Right kidney (tissue), 1 donor: ENCODE results near the gene FKBP10.
"Not testable (repeated sequence)": the region's sequence is repeated elsewhere in the genome, so short reads cannot be mapped to it uniquely, and the experiment has no call there.

Source experiments
- DNase-seq: peaks from one replicate; pipeline ENCODE4 v3.0.0-alpha.2; 2016

The FKBP10 gene

GRCh38 chr17:41806685-41807445 is 5.9 kb upstream of the FKBP10 start:
- no peak for DNase-seq

GRCh38 chr17:41810659-41811548 is 1.9 kb upstream of the FKBP10 start:
- DNase-seq: peak; percentile 39

DNA sequence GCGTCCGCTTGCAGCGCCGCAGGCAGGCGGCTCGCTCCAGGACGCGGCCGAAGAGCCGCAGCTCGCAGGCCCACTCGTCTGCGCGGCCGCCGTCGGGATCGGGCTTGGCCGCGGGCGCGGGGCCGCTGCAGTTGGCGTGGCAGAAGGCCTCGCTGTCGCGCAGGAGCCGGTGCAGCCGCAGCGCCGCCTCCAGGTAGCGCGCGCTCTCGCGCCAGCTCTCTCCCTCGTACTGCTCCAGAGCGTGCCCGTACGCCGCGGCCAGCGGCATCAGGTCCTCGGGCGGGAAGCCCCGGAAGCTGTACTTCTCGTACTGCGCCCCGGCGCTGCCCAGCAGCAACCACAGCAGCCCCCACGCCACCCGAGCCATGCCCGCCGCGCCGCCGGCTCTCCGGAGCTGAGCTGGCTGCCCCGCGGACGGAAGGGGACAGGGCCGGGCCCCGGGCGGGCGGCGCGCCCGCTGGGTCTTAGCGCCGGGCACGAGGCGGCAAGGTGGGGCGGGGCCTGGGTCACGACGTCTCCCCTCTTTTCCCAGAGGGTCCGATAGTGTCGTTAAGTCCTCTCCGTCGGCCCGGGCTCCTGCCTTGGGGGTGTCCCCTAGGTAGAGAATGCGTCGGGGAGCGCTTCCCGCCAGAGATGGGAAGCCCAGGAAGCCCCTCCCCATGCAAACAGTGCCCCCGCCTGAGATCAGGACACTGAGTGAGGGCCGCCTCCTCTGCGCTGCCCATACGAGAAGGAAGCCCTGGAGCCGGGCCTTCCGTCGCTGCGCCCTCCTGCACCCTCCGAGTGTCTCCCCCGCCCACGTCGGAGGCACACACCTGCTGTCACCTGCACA is 1.0 kb upstream of the FKBP10 start, which contains the start of gene P3H4:
Gene P3H4 (minus strand): TSS at position 401 of the 832 bp plus-strand sequence. CDS start 34 bp downstream, at position 367.
- peak; percentile 99 for DNase-seq

DNA sequence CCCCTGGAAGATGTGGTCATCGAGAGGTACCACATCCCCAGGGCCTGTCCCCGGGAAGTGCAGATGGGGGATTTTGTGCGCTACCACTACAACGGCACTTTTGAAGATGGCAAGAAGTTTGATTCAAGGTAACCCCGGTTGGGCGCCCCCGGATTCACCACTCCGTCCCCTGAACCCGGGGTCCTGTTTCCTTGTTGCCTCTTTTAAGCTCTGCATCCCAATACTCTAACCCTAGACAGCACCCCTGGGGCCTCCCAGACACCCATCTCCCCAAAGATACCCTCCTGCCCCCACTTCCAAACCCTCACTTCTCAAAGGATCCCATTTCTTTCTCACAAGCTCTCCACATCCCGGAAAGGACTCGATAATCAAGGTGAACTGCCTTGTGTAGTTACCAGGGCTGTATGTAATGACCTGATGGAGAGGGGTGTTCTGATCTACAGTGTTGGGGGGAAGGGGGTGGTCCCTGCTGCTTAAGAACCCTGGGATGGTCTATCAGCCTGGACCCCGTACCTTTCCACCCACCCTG is 412 bp downstream of the FKBP10 start:
- peak; percentile 71 for DNase-seq

DNA sequence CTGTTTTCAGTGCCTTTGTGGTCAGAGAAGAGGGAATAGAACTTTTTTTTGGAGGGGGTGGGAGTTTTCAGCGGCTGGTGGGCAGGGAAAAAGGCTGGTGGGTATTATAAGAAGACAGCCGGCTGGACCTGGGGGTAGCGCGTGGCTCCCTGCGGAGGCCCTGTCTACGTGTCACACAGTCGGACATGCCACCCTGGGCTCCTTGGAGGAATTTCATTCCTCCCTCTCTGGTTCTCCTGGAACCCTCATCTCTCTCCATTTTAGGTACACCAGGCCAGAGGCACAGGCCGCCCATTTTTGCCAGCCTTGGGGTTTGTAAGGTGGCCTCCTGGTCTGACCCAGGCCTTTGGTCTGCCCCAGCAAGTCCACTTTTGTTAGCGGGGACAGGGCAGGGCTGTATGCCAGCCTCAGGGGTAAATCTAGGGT is 908 bp downstream of the FKBP10 start:
- DNase-seq: peak; percentile 40

GRCh38 chr17:41814195-41814594 is 1.4 kb downstream of the FKBP10 start:
- DNase-seq: no peak

- DNase-seq: no peak
Observed at GRCh38 chr17:41816637-41817320, 4.0 kb downstream of the FKBP10 start.

DNA sequence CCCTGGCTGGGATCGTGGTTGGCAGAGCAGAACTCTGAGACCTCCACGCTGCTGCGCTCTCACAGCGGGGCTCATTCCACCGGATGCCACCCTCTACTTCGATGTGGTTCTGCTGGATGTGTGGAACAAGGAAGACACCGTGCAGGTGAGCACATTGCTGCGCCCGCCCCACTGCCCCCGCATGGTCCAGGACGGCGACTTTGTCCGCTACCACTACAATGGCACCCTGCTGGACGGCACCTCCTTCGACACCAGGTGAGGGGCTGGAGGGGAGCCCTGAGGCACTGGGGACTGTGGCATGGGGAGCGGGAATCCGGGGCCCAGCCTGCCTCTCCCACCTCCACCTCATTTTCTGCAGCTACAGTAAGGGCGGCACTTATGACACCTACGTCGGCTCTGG is 5.2 kb downstream of the FKBP10 start:
- DNase-seq: no peak

- no peak for DNase-seq
Observed at GRCh38 chr17:41821776-41822175, 9.0 kb downstream of the FKBP10 start.

DNA sequence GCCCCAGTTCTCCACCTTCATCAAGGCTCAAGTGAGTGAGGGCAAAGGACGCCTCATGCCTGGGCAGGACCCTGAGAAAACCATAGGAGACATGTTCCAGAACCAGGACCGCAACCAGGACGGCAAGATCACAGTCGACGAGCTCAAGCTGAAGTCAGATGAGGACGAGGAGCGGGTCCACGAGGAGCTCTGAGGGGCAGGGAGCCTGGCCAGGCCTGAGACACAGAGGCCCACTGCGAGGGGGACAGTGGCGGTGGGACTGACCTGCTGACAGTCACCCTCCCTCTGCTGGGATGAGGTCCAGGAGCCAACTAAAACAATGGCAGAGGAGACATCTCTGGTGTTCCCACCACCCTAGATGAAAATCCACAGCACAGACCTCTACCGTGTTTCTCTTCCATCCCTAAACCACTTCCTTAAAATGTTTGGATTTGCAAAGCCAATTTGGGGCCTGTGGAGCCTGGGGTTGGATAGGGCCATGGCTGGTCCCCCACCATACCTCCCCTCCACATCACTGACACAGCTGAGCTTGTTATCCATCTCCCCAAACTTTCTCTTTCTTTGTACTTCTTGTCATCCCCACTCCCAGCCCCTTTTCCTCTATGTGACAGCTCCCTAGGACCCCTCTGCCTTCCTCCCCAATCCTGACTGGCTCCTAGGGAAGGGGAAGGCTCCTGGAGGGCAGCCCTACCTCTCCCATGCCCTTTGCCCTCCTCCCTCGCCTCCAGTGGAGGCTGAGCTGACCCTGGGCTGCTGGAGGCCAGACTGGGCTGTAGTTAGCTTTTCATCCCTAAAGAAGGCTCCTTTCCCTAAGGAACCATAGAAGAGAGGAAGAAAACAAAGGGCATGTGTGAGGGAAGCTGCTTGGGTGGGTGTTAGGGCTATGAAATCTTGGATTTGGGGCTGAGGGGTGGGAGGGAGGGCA is 9.7 kb downstream of the FKBP10 start:
- no peak for DNase-seq

DNA sequence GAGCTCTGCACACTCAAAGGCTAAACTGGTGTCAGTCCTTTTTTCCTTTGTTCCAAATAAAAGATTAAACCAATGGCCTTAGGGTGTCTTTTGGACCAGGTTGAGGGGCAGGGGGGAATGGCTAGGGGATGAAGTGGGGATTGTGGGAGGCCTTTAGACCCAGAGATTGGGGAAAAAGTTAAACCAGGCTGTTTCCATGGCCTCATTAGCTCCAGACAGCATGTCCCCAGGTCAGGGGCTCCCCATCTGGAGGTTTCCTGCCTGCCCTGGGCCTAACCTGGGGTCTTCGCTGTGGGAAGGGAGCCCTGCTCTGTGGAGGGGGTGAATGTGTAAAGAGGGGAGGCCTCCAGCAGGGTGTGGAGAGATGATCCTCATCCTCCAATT is 10.3 kb downstream of the FKBP10 start:
- no peak for DNase-seq

DNA sequence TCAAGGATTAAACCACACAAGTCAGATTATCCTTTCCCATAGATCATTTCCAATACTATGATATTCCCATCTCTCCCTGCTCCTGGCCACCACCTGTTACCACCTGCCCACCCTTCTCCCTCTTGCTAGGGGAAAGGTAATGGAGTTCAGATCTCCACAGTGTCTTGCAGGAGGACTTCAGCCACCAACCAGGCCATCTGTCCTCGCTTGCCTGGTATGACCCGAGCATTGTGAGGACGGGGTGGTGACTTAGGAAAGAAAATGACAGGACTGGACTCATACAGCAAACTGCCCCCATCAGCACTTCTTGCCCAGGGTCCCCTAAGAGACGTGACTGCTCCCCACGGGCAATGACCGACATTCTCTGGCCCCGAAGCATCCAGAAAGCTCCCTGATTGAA is 10.8 kb downstream of the FKBP10 start:
- no peak for DNase-seq

DNA sequence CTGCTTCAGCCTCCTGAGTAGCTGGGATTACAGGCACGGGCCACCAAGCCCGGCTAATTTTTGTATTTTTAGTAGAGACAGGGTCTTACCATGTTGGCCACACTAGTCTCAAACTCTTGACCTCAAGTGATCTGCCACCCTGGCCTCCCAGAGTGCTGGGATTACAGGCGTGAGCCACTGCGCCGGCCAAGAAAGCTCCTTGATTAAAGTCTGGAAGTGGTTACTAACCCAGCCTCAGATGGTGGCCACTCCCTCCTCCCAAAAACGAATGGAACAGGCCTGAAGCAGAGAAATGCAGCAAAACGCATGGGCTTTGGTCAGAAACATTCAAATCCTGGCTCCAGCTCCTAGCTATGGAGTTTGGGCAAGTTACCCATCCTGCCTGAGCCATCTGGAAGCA is 11.3 kb downstream of the FKBP10 start:
- DNase-seq: no peak

DNA sequence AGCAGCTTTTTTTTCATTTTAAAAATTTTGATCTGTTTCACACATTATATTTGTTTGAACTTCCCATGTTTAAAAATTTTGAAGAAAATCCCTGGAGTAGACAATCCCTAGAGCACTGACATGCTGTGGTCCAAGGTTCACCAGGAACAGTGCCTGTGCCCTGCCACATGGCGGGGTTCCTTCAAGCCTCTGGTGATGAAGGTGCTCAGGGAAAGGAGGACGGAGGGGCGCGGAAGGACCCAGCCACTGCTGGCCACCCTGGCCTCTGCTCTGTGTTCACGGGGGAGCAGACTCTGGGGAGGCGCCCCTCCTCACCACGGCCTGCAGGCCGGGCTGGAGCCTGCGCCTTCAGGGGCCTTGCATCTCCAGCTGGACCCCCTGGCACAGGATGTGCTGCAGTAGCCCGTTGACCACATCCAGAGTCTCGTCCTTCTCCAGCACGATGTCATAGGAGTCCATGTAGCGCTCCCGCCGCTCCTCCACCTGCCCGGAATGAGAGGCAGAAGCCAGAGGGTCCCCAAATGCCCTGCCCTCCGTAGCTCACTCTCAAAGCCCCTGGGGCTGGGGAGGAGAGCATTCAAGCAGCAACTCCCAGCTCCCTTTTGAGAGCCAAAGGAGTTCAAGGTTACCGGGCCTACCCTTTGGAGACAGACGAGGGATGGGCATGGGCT is 12.5 kb downstream of the FKBP10 start:
- no peak for DNase-seq

DNA sequence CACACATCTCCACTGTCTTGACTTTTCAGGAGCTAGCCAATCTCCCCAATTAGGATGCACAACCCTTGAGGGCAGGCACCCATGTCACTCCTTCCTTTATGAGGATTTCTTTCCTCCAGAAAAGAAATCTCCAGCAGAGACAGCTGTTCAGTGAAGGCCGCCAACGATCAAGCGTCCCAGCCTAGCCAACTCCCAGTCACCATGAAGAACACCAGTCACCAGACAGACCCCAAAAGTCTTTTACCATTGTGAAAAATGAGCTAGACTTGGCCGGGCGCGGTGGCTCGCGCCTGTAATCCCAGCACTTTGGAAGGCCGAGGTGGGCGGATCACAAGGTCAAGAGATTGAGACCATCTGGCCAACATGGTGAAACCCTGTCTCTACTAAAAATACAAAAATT is 17.2 kb downstream of the FKBP10 start:
- not testable (repeated sequence) for DNase-seq

DNA sequence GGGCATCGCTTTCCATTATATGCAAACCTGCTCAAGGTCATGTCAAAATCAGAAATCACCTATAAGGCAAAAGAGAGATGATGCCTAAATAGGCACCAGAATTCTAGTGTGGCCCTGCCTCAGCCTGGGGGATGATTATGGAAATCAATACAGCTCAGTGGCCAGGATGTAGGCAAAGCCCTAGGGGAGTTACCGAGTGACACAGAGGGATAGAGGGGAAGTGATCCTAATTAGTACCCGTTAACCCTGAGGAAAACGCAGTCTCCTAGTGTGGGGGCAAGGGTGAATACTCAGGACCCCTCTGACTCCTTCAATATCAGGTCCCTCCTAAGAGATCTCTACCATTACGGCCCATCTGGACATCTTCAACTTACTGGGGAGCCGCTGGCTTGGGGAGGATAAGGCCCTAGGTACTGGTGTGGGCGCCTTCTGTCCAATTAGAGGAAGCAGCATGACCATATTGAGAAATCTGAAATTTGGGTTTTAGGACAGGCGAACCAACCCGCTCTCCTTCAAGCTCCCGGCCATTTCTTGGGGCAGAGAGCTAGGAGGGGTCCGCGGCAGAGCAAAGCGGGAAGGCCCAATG is 22.5 kb downstream of the FKBP10 start:
- no peak for DNase-seq

DNA sequence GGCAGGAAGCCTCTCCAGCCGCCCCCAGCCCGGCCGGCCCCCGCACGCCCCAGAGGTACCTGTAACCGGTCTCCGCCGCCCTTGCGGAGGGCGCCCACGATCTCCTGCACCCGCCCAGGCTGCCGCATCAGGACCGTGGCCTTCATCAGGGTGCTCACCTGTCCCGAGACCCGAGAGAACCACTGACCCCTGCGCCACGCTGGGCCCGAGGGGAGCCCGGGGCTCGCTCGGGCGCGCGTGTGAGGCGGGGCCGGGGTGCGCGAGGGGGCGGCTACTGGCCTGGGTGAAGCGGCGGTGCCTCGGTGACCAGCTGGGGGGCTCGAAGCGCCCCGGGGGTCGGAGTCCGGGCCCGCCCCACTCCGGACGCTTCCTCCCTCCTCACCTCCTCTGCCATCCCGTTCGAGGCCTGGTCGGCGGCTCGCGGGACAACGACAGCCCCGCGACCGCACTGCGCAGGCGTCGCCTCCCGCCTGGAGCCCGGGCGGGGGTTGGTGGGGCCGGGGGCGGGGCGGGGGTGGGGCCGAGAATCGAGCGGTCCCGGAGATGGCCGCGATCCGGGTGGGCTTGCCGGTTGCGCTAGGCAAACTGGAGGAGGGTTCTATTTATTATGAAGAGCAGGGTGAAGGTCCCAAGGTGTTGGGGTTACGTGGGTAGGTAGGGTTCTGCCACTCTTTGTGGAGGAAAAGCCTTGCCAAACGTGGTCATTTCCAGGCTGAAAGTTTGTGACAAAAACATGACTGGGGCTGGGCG is 23.2 kb downstream of the FKBP10 start, which contains the start of gene NT5C3B:
Gene NT5C3B (minus strand): TSS at position 433 of the 750 bp plus-strand sequence. CDS start 39 bp downstream, at position 394.
- peak; percentile 89 for DNase-seq

DNA sequence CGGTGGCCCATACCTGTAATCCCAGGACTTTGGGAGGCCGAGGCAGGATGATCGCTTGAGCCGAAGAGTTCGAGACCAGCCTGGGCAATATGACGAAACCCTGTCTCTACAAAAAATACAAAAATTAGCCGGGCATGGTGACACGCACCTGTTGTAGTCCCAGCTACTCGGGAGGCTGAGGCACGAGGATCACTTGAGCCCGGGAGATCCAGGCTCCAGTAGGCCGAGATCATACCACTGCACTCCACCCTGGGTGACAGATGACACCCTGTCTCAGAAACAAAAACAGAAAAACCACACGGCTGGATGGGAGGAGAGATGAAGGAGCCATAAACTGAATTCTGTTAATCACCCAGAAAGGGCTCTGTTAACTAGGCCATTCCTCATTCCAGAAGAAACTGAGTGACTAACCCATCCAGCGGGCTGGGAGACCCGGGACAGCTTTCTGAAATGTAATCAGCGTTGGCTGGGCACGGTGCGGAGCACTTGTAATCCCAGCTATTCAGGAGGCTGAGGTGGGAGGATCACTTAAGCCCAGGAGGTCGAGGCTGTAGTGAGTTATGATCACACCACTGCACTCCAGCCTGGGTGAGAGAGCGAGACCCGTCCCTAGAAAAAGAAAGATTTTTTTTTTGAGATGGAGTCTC is 23.9 kb downstream of the FKBP10 start:
- no peak for DNase-seq
